ENCODE results near the gene SLK. TPM values are rescaled to one million over a fixed set of nuclear protein-coding genes. Genes with fewer than 3 reads are reported as not detected.
A peak's percentile ranks its signal among the peaks of the same experiment; 100 is the strongest.

The SLK gene
- polyA plus RNA-seq, 2 of the 4 experiments (the other 2 are of a cell fraction), result 23.3 to 29.2 TPM

GRCh38 chr10:103986360-103986759 lies 19.4 kb downstream of the SLK start:
- no peak for TF ChIP-seq ZFP36 (IDR thresholded peaks at IDR 0.05; ENCODE audit: borderline replicate concordance, partially characterized antibody)
- no peak for TF ChIP-seq HOXA7 (CRISPR knock-in tag; IDR thresholded peaks at IDR 0.05)
- no peak for TF ChIP-seq ESRRA (IDR thresholded peaks at IDR 0.05; ENCODE audit: borderline replicate concordance, low read length)
- TF ChIP-seq JUN (IDR thresholded peaks at IDR 0.05), result no peak
- TF ChIP-seq NR3C1 (IDR thresholded peaks at IDR 0.05), result no peak
- TF ChIP-seq MAX (IDR thresholded peaks at IDR 0.05), result no peak
- no peak for TF ChIP-seq RCOR1 (IDR thresholded peaks at IDR 0.05; ENCODE audit: low read depth, low read length)
- no peak for TF ChIP-seq SREBF2 (IDR thresholded peaks at IDR 0.05)
- TF ChIP-seq RAD21 (conservative IDR thresholded peaks at IDR 0.05 in 1 of 2, IDR thresholded peaks at IDR 0.05 in 1 of 2), result no peak
- no peak for TF ChIP-seq EHMT2 (IDR thresholded peaks at IDR 0.05; ENCODE audit: low read depth)
- TF ChIP-seq CHD2 (IDR thresholded peaks at IDR 0.05; ENCODE audit: low read length, partially characterized antibody), result no peak
- no peak for TF ChIP-seq CTCF (IDR thresholded peaks at IDR 0.05)
- TF ChIP-seq MAFK (IDR thresholded peaks at IDR 0.05; ENCODE audit: partially characterized antibody), result no peak
- FAIRE-seq, result no peak
- H3K4me1 ChIP-seq, result peaks cover 43% of the 10 kb centered on the region; the same call in 2 of the 3 replicates
- H3K9me3 ChIP-seq, result no peaks in the 10 kb centered on the region
- no peak overlapping the region for H3K4me3 ChIP-seq
- DNase-seq (ENCODE audit: low read depth in 1 of 2, low spot score in 1 of 2), result no peak
- POLR2A ChIA-PET, result no interaction called here
- CTCF ChIA-PET, result interaction anchor here (1.0 to 1.2 kb wide), 2 partner anchors 12 to 98 kb away, joined by 4 read pairs; no protein-coding TSS in a partner anchor
- ATAC-seq, result no peak
- no peak overlapping the region for H3K27ac ChIP-seq
- no peak overlapping the region for H3K4me2 ChIP-seq
- WGBS (ENCODE audit: missing lambda C conversion rate), result 94% methylated on average over 7 of the region's 7 CpGs

GRCh38 chr10:103990121-103990520 lies 23.2 kb downstream of the SLK start:
- no peak for DNase-seq (ENCODE audit: low read depth in 1 of 2, low spot score in 1 of 2)
- no peak overlapping the region for H3K27ac ChIP-seq
- 77% methylated on average over 3 of the region's 3 CpGs for WGBS (ENCODE audit: missing lambda C conversion rate)
- H3K9me3 ChIP-seq, result no peaks in the 10 kb centered on the region
- H3K4me1 ChIP-seq, result peaks cover 33% of the 10 kb centered on the region; the same call in 2 of the 3 replicates
- TF ChIP-seq HEYL (CRISPR knock-in tag; IDR thresholded peaks at IDR 0.05), result no peak
- no peak for TF ChIP-seq RAD21 (conservative IDR thresholded peaks at IDR 0.05 in 1 of 2, IDR thresholded peaks at IDR 0.05 in 1 of 2)
- TF ChIP-seq NFE2L2 (conservative IDR thresholded peaks at IDR 0.05; ENCODE audit: low read length), result no peak
- TF ChIP-seq CBX2 (IDR thresholded peaks at IDR 0.05; ENCODE audit: borderline replicate concordance, low read depth), result no peak
- TF ChIP-seq HOXB13 (CRISPR knock-in tag; IDR thresholded peaks at IDR 0.05; ENCODE audit: low read depth), result no peak
- no peak overlapping the region for H3K4me3 ChIP-seq
- ChIA-PET POLR2A (no interaction called here), CTCF (no interaction called here)
- H3K4me2 ChIP-seq, result no peak overlapping the region; the same call in 2 of the 3 replicates
- FAIRE-seq, result peak; percentile 39
- ATAC-seq, result no peak

- ATAC-seq, result no peak
- Histone ChIP-seq H3K4me1 (peaks cover 29% of the 10 kb centered on the region; the same call in 2 of the 3 replicates), H3K4me2 (no peak overlapping the region; the same call in 2 of the 3 replicates), H3K27ac (no peak overlapping the region), H3K9me3 (no peaks in the 10 kb centered on the region), H3K4me3 (no peak overlapping the region)
- TF ChIP-seq RCOR1 (IDR thresholded peaks at IDR 0.05; ENCODE audit: low read depth, low read length) (no peak), NPAS2 (CRISPR knock-in tag; IDR thresholded peaks at IDR 0.05; ENCODE audit: borderline replicate concordance) (no peak), FOSB (CRISPR knock-in tag; IDR thresholded peaks at IDR 0.05) (no peak)
- 92% methylated on average over 1 of the region's 1 CpG for WGBS (ENCODE audit: missing lambda C conversion rate)
- ChIA-PET CTCF (interaction anchor here (2.2 kb wide), 1 partner anchor 100 kb away, joined by 6 read pairs; no protein-coding TSS in a partner anchor), POLR2A (no interaction called here)
- DNase-seq (ENCODE audit: low read depth in 1 of 2, low spot score in 1 of 2), result no peak
- FAIRE-seq, result peak; percentile 56
These were observed 23.6 kb downstream of the SLK start for GRCh38 chr10:103990531-103990930.

Measured in A549 (cell line).